DOHH2 (cell line): ENCODE data around the gene CYP3A5.

Experiments
- H3F3A ChIP-seq: fragments of 200-600 bp; sonication (generic), shearing (Covaris generic); 2 replicates; pipeline ENCODE4 v1.6.0; 2016; ENCODE audit warnings: antibody characterized with exemption, mild to moderate bottlenecking; ENCODE audit not compliant: control insufficient read depth, insufficient read depth
- H3K27ac ChIP-seq: fragments of 200-600 bp; sonication (generic); 2 replicates; pipeline ENCODE4 v1.5.1; 2014; ENCODE audit warnings: low read depth, mild to moderate bottlenecking, low read length, moderate library complexity
- H3K27me3 ChIP-seq: fragments of 200-600 bp; sonication (generic); 2 replicates; pipeline ENCODE4 v1.6.1; 2014; ENCODE audit warnings: mild to moderate bottlenecking, low read length, mixed read lengths; ENCODE audit not compliant: control insufficient read depth
- H3K36me3 ChIP-seq: fragments of 200-600 bp; sonication (generic); 2 replicates; pipeline ENCODE4 v1.6.1; 2014; ENCODE audit warnings: mild to moderate bottlenecking, low read length, moderate library complexity, mixed read lengths; ENCODE audit not compliant: control insufficient read depth
- H3K4me1 ChIP-seq: fragments of 200-600 bp; sonication (generic); 2 replicates; pipeline ENCODE4 v1.6.1; 2014; ENCODE audit warnings: mild to moderate bottlenecking, low read length, mixed read lengths; ENCODE audit not compliant: control insufficient read depth
- H3K4me2 ChIP-seq: fragments of 200-600 bp; sonication (generic); 2 replicates; pipeline ENCODE4 v1.6.0; 2014; ENCODE audit warnings: mild to moderate bottlenecking, low read length, moderate library complexity
- H3K4me3 ChIP-seq: fragments of 200-600 bp; sonication (generic); 2 replicates; pipeline ENCODE4 v1.5.1; 2014; ENCODE audit warnings: mild to moderate bottlenecking, low read length, mixed read lengths
- H3K79me2 ChIP-seq: fragments of 200-600 bp; sonication (generic); 2 replicates; pipeline ENCODE4 v1.6.1; 2014; ENCODE audit warnings: mild to moderate bottlenecking, low read length, mixed read lengths; ENCODE audit not compliant: control insufficient read depth
- H3K9me2 ChIP-seq: fragments of 200-600 bp; sonication (generic); replicated peaks from 2 replicates; pipeline ENCODE4 v1.6.1; 2014; ENCODE audit warnings: mild to moderate bottlenecking, low read length, mixed read lengths; ENCODE audit not compliant: control insufficient read depth
- H3K9me3 ChIP-seq: fragments of 200-600 bp; sonication (generic); 2 replicates; pipeline ENCODE4 v1.6.1; 2014; ENCODE audit warnings: antibody characterized with exemption, low read length, mixed read lengths; ENCODE audit not compliant: control insufficient read depth, insufficient read depth
- H4K20me1 ChIP-seq: fragments of 200-600 bp; sonication (generic); 2 replicates; pipeline ENCODE4 v1.6.0; 2014; ENCODE audit warnings: low read depth, mild to moderate bottlenecking, antibody characterized with exemption, low read length, moderate library complexity; ENCODE audit not compliant: control insufficient read depth, insufficient read depth
- CTCF ChIP-seq: fragments of 200-600 bp; sonication (generic); IDR thresholded peaks from one replicate; pipeline ENCODE4 v1.5.1; 2014; ENCODE audit warnings: antibody characterized with exemption, mild to moderate bottlenecking, low read depth, low read length; ENCODE audit not compliant: poor library complexity, severe bottlenecking
- EZH2phosphoT487 ChIP-seq: fragments of 200-600 bp; sonication (generic); IDR thresholded peaks from 2 replicates; pipeline ENCODE4 v1.6.1; 2017; ENCODE audit warnings: borderline replicate concordance, mild to moderate bottlenecking, antibody characterized with exemption, low read length, moderate library complexity, mixed read lengths

The CYP3A5 gene

GRCh38 chr7:99652671-99653070 is 27.1 kb downstream of the CYP3A5 start:
- Histone ChIP-seq H3K79me2 (no peaks in the 10 kb centered on the region), H3K9me2 (no peaks in the 10 kb centered on the region)
- TF ChIP-seq CTCF, result no peak
- no peak for TF ChIP-seq EZH2phosphoT487

GRCh38 chr7:99651290-99651689 is 28.5 kb downstream of the CYP3A5 start:
- Histone ChIP-seq H3K27ac (no peak overlapping the region), H4K20me1 (no peaks in the 10 kb centered on the region; the same call in 1 of the 2 replicates), H3K9me2 (no peaks in the 10 kb centered on the region), H3K36me3 (no peaks in the 10 kb centered on the region), H3K4me3 (no peak overlapping the region), H3K9me3 (no peaks in the 10 kb centered on the region), H3K4me2 (no peak overlapping the region), H3K27me3 (no peaks in the 10 kb centered on the region), H3K79me2 (no peaks in the 10 kb centered on the region), H3F3A (no peaks in the 10 kb centered on the region), H3K4me1 (no peaks in the 10 kb centered on the region)
- no peak for TF ChIP-seq EZH2phosphoT487
- TF ChIP-seq CTCF, result no peak

More at GRCh38 chr7:99652671-99653070, 27.1 kb downstream of the CYP3A5 start:
- Histone ChIP-seq H3K4me3 (no peak overlapping the region), H4K20me1 (no peaks in the 10 kb centered on the region; the same call in 1 of the 2 replicates), H3K36me3 (no peaks in the 10 kb centered on the region), H3K27me3 (no peaks in the 10 kb centered on the region), H3F3A (no peaks in the 10 kb centered on the region), H3K9me3 (no peaks in the 10 kb centered on the region), H3K4me1 (no peaks in the 10 kb centered on the region), H3K4me2 (no peak overlapping the region), H3K27ac (no peak overlapping the region)

GRCh38 chr7:99648843-99649242 is 31.0 kb downstream of the CYP3A5 start:
- H3K4me3 ChIP-seq, result no peak overlapping the region
- H3K4me2 ChIP-seq, result no peak overlapping the region
- H4K20me1 ChIP-seq, result no peaks in the 10 kb centered on the region; the same call in 1 of the 2 replicates
- TF ChIP-seq CTCF (no peak), EZH2phosphoT487 (no peak)
- no peaks in the 10 kb centered on the region for H3K79me2 ChIP-seq
- no peaks in the 10 kb centered on the region for H3F3A ChIP-seq
- no peaks in the 10 kb centered on the region for H3K27me3 ChIP-seq
- H3K27ac ChIP-seq, result no peak overlapping the region
- H3K4me1 ChIP-seq, result no peaks in the 10 kb centered on the region
- no peaks in the 10 kb centered on the region for H3K36me3 ChIP-seq
- no peaks in the 10 kb centered on the region for H3K9me2 ChIP-seq
- no peaks in the 10 kb centered on the region for H3K9me3 ChIP-seq
